Ovary (tissue), 3 donors: ENCODE measurements around the gene RNF224.

ENCODE experiments used
- CTCF ChIP-seq, 3 donors: fragments of 450-650 bp in 2 of 3; fragments of 200-600 bp in 1 of 3; IDR thresholded peaks; one replicate each; pipeline versions ENCODE4 v1.5.1 to v1.8.0; 2016 to 2022; ENCODE audit warnings: antibody characterized with exemption in 3 of 3, mild to moderate bottlenecking in 1 of 3
- POLR2A ChIP-seq: fragments of 450-650 bp; IDR thresholded peaks from one replicate; pipeline ENCODE4 v1.6.1; 2017; ENCODE audit warnings: antibody characterized with exemption, mild to moderate bottlenecking, moderate library complexity
- donor health status: DM: no; HTN: no; CAD: no.

DNA sequence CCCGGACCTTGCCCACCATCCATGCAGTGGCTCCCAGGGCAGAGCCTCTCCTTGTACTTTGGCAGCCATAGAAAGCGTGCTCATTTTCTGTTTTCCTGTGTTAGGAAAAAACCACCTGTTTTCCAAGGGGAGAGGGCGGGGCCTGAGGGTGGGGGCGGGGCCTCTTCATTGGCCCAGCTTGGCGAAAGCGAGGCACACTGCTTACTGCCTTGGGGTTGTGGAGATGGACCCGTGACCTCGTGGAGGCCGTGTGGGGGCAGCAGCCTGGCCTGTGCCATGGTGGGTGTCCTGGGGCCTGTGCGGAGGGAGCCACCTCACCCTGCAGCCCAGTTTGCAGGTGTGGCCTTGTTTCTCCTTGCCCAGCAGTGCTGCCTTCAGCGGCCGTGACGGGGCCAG is 45.8 kb downstream of the RNF224 start:
- TF ChIP-seq CTCF (IDR thresholded peaks at IDR 0.05) = no peak
- TF ChIP-seq POLR2A = no peak
